Immature natural killer cell (primary cell): ENCODE data around the gene NEDD4L. TPM values are rescaled to one million over a fixed set of nuclear protein-coding genes. Genes with fewer than 3 reads are reported as not detected.

Experiments
- DNase-seq, 3 donors: peaks; one replicate each; pipeline ENCODE4 v3.0.0; 2022; ENCODE audit warnings: mixed read lengths in 1 of 3
- H3K27ac Mint-ChIP-seq, 6 donors: one replicate each; pipeline ENCODE4 v1.8.0; 2020; ENCODE audit warnings: mixed read lengths in 6 of 6, mild to moderate bottlenecking in 5 of 6, inconsistent platforms in 4 of 6, moderate library complexity in 3 of 6
- H3K27me3 Mint-ChIP-seq, 3 donors: one replicate each; pipeline ENCODE4 v1.8.0; 2020 to 2021; ENCODE audit warnings: low read depth in 3 of 3, mild to moderate bottlenecking in 3 of 3, mixed read lengths in 3 of 3, moderate library complexity in 3 of 3, inconsistent platforms in 1 of 3
- H3K36me3 Mint-ChIP-seq, 3 donors: one replicate each; pipeline ENCODE4 v1.8.0; 2020; ENCODE audit warnings: mixed read lengths in 3 of 3, inconsistent platforms in 2 of 3, mild to moderate bottlenecking in 2 of 3
- H3K4me1 Mint-ChIP-seq, 2 donors: one replicate each; pipeline ENCODE4 v1.8.0; 2020; ENCODE audit warnings: inconsistent platforms in 2 of 2, mild to moderate bottlenecking in 2 of 2, mixed read lengths in 2 of 2, moderate library complexity in 1 of 2
- H3K4me3 Mint-ChIP-seq, 5 donors: one replicate each; pipeline ENCODE4 v1.8.0; 2020; ENCODE audit warnings: mild to moderate bottlenecking in 5 of 5, mixed read lengths in 5 of 5, inconsistent platforms in 3 of 5, moderate library complexity in 3 of 5
- H3K9me3 Mint-ChIP-seq, 6 donors: one replicate each; pipeline ENCODE4 v1.8.0; 2020; ENCODE audit warnings: mild to moderate bottlenecking in 6 of 6, mixed read lengths in 6 of 6, inconsistent platforms in 4 of 6, moderate library complexity in 3 of 6
- polyA plus RNA-seq, 3 donors: library from polyadenylated mRNA; unstranded; fragments of 300-500 nt; fragmentation: Illumina TruSeq; gene quantifications; one replicate each; pipeline ENCODE4 v1.2.3, GENCODE V29; 2021

Gene NEDD4L
- polyA plus RNA-seq, 3 donors from 2014 or later = 0.62 to 2.2 (median 2.0) TPM

DNA sequence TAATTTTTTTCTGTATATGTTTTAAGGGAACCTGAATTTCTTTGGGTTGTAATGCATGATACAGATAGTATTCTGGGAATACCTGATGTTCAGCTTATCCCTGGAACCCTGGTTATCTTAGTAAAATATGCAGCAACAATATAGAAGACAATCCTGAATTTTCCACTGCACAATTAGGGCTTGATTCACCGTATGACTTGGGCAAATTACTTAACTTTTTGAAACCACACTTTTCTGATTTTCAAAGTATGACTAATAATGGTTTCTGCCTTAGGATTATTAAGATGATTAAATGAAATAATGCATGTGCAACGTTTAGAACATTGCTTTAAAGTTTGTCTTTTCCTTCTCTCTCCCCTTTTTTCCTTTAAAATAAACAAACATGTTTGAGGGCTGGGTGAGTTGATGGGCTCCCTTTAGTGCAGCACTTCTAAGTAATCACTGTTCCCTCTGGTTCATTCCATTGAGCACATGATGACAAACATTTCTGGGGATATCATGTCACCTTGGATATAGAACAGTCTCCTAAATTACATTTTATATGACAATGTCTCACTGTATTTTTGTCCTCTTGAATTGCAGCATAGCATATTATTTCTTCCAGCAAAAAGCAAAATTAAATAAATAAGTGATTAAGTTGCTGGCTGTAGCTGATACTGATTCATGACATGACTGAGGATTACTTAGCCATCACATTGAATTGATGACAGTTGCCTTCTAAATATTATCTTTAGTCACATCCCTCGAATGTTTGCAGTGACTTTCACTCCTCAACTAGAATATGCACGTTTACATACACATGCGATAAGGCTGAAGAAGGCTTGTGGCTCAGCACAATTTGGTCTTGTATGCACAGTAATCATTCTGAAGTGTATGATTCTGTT is 254.5 kb downstream of the NEDD4L start:
- Mint-ChIP-seq H3K36me3 (peaks cover 0 to 1% (median 0%) of the 10 kb centered on the region in 3 donors), H3K27me3 (peaks cover 0 to 7% (median 3%) of the 10 kb centered on the region in 3 donors), H3K4me3 (no peak overlapping the region), H3K4me1 (no peaks in the 10 kb centered on the region), H3K27ac (no peak overlapping the region), H3K9me3 (peaks cover 0 to 2% (median 0%) of the 10 kb centered on the region in 6 donors)
- no peak for DNase-seq

DNA sequence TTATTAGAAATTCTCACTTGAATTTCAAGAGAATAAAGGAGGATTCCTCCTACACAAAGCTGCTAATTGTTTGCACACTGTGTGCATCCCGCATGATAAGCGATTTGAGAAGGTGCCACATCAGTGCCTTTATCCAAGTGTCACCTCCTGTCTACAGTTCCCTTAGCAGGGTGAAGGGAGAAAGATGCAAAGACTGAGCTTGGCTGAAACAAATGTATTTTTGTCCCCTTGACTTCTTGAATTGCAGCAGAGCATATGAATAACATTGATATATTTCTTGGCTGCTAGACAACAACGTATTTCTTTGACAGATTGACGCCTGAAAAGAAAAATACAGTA is 255.1 kb downstream of the NEDD4L start:
- no peak for DNase-seq
- Mint-ChIP-seq H3K27me3 (peaks cover 0 to 7% (median 3%) of the 10 kb centered on the region in 3 donors), H3K27ac (no peak overlapping the region), H3K9me3 (peaks cover 0 to 2% (median 0%) of the 10 kb centered on the region in 6 donors), H3K4me3 (no peak overlapping the region), H3K4me1 (no peaks in the 10 kb centered on the region), H3K36me3 (peaks cover 0 to 4% (median 0%) of the 10 kb centered on the region in 3 donors)

DNA sequence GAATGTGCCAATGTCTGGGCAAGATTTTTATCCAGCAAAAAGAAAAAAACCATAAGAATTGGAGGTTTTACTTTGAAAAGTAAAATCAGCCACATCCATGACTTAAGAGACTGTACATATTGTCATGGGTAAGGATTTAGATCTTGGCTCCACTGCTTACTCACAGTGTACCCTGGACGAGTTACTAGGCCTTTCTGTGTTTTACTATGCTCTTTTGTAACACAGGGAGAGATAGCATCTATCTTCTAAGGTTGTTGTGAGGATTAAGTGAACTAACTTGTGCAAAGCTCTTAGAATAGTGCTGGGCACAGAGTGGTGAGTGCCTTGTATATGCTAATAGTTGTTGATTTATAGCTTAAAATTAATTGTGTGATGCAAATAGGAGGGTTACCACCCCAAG is 255.9 kb downstream of the NEDD4L start:
- peaks cover 0 to 4% (median 0%) of the 10 kb centered on the region in 3 donors for H3K36me3 Mint-ChIP-seq
- DNase-seq = no peak
- no peaks in the 10 kb centered on the region for H3K4me1 Mint-ChIP-seq

DNA sequence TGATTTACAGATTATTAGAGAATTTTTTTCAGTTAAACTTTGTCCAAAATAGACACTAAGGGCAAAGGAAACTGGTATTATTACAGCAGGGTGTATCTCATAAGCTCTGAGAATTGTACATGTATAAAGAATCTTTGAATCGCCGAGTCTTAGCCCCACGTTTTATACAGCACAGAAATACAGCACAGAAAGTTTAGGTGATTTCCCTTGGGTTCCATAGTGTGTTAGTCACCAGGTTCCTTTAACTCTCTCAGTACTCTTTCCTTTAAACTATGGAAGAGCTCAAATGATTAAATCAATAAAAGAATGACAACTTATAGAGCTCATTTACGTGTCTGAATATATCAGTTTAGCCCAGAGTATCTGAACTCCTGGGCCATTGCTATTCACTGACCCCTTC is 256.8 kb downstream of the NEDD4L start:
- H3K27me3 Mint-ChIP-seq = peaks cover 0 to 11% (median 3%) of the 10 kb centered on the region in 3 donors
- no peak for DNase-seq
- no peak overlapping the region for H3K27ac Mint-ChIP-seq
- no peaks in the 10 kb centered on the region for H3K4me1 Mint-ChIP-seq
- peaks cover 0 to 4% (median 0%) of the 10 kb centered on the region in 3 donors for H3K36me3 Mint-ChIP-seq
- no peak overlapping the region for H3K4me3 Mint-ChIP-seq
- H3K9me3 Mint-ChIP-seq = peaks cover 0 to 3% (median 0%) of the 10 kb centered on the region in 6 donors

More for the DNA sequence above, 255.9 kb downstream of the NEDD4L start:
- Mint-ChIP-seq H3K9me3 (peaks cover 0 to 2% (median 0%) of the 10 kb centered on the region in 6 donors), H3K4me3 (no peak overlapping the region), H3K27me3 (peaks cover 0 to 11% (median 3%) of the 10 kb centered on the region in 3 donors), H3K27ac (no peak overlapping the region)

DNA sequence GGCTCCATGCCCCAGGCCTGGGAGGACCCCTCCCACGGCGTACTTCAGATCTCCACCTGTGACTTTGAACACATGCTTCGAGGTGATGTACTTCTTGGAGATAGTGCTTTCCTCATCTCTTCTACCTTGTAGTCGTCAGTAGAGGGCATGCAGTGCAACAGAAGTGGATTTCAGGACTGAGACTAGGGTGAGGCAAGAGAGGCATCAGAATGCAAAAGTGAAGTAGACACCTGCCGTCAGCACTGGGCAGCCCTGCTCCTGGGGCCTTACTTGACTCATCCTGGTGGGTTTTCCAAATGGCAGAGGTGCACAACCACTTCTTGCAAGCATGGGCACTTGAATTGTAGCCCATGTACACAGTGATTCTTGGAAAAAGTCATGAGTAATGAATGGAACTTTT is 258.8 kb downstream of the NEDD4L start:
- no peak for DNase-seq
- no peak overlapping the region for H3K4me3 Mint-ChIP-seq
- H3K36me3 Mint-ChIP-seq = peaks cover 0 to 4% (median 0%) of the 10 kb centered on the region in 3 donors
- no peaks in the 10 kb centered on the region for H3K4me1 Mint-ChIP-seq
- peaks cover 0 to 5% (median 0%) of the 10 kb centered on the region in 6 donors for H3K9me3 Mint-ChIP-seq
- no peak overlapping the region for H3K27ac Mint-ChIP-seq
- H3K27me3 Mint-ChIP-seq = peaks cover 0 to 8% (median 2%) of the 10 kb centered on the region in 3 donors

DNA sequence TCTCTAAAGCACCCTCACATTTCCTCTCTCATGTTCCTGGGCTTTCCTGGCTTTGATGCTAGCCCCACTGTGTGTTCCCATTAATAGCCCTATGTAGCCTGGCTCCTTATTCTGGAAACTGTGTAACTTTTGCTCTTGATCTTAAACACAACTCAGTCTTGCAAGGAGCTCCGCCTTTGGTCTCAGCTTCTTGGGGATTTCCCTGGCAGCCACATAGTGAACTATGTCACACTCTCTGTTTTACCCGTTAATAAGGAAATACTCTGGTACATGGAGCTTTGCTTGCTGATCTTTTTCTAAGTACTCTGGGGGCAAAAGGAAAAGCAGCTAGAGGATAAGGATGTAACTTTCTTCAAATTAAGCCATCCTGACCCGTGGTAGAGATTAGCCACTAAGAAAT is 259.3 kb downstream of the NEDD4L start:
- H3K27ac Mint-ChIP-seq = no peak overlapping the region
- H3K4me1 Mint-ChIP-seq = no peaks in the 10 kb centered on the region
- H3K36me3 Mint-ChIP-seq = peaks cover 0 to 4% (median 0%) of the 10 kb centered on the region in 3 donors
- no peak overlapping the region for H3K4me3 Mint-ChIP-seq
- H3K9me3 Mint-ChIP-seq = peaks cover 0 to 5% (median 0%) of the 10 kb centered on the region in 6 donors
- H3K27me3 Mint-ChIP-seq = peaks cover 0 to 7% (median 2%) of the 10 kb centered on the region in 3 donors
- DNase-seq = no peak

DNA sequence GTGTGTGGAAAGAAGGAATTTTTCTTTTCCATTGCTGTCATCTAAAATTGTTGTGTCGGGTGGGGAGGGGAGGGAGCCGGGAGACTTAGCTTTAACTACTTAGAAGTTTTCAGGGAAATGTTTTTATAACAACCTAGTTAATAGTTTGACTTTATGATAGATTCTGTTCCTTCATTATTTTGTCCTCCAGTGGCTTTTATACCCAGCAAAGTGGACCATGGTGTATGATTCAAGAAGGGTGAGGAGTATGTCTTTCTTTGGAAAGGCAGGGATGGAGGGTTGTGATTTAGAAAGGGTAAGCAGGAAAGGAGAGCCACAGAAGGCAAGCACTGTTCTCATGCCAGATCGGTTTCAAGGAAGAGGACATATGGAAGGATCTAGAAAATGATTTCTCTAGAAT is 261.8 kb downstream of the NEDD4L start:
- DNase-seq = no peak
- Mint-ChIP-seq H3K27me3 (peaks cover 0 to 9% (median 2%) of the 10 kb centered on the region in 3 donors), H3K36me3 (peaks cover 0 to 4% (median 0%) of the 10 kb centered on the region in 3 donors), H3K4me3 (no peak overlapping the region), H3K27ac (no peak overlapping the region), H3K4me1 (peaks cover 0 to under 1% of the 10 kb centered on the region in 2 donors), H3K9me3 (peaks cover 0 to 5% (median 0%) of the 10 kb centered on the region in 6 donors)

DNA sequence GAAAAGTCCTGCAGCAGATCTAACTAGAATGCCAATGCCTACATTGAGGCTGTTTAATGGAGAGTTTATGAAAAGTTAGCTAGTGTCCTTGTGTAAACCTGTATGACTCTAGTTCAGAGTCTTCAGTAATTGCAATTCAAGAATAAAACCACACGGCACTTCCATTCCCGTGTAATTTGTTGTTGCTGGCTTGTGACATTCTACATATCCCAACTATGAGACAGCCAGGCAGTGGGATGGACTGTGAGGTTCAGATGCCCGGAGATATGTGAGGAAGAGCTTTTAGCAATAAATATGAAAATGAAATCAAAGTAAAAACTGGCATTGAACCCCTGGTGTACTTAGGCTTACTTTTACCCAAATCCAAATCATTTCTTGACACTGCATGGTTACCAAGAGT is 263.4 kb downstream of the NEDD4L start:
- Mint-ChIP-seq H3K4me3 (no peak overlapping the region), H3K4me1 (peaks cover 0 to 1% of the 10 kb centered on the region in 2 donors), H3K9me3 (peaks cover 0 to 5% (median 0%) of the 10 kb centered on the region in 6 donors), H3K36me3 (peaks cover 0 to 4% (median 0%) of the 10 kb centered on the region in 3 donors), H3K27me3 (peaks cover 2 to 9% (median 2%) of the 10 kb centered on the region in 3 donors), H3K27ac (no peak overlapping the region)
- DNase-seq = no peak

DNA sequence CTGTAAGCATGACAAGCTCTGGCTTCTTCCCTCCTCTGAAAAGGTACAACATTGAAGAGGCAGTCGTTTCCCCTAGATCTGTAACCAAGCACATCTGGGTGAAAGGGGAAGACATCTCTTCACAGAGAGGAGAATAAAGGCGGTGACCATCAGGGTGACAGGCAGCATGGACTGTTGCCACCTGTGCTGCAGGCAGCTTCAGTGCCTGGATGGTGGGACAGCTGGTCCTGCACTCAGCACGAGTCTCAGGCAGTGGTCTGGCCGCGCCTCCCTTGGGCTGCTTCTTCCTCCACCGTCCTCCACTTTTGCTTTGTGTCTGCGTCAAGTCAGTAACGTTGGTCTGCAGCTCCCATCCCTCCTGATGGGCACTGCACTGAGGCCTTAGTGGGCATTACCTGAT is 264.4 kb downstream of the NEDD4L start:
- Mint-ChIP-seq H3K9me3 (peaks cover 0 to 5% (median 0%) of the 10 kb centered on the region in 6 donors), H3K36me3 (peaks cover 0 to 4% (median 0%) of the 10 kb centered on the region in 3 donors), H3K4me3 (no peak overlapping the region), H3K27me3 (peaks cover 2 to 6% (median 2%) of the 10 kb centered on the region in 3 donors), H3K4me1 (peaks cover 0 to 1% of the 10 kb centered on the region in 2 donors), H3K27ac (no peak overlapping the region)
- DNase-seq = no peak

DNA sequence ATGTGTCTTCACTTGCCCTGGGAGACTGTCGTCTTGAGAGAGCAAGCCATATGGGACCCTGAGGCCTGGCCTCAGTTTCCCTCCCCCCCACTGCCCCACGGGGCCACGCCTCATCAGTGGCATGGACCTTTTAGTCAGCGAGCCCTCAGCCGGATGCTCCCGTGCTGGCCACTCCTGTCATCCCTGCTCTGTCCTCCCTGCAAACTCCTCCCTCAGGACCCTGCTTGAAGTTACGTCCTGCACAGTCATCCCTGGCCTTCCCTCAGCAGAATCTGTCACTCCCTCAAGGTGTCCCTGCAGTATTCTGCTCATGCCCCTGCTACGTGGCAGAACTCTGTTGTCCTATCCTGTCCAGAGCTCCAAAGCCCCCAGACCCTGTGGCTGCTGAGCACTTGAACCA is 265.1 kb downstream of the NEDD4L start:
- DNase-seq = no peak
- no peak overlapping the region for H3K27ac Mint-ChIP-seq
- H3K9me3 Mint-ChIP-seq = peaks cover 0 to 5% (median 0%) of the 10 kb centered on the region in 6 donors
- no peaks in the 10 kb centered on the region for H3K36me3 Mint-ChIP-seq
- H3K27me3 Mint-ChIP-seq = peaks cover 2 to 6% (median 2%) of the 10 kb centered on the region in 3 donors
- H3K4me3 Mint-ChIP-seq = no peak overlapping the region
- peaks cover 0 to 1% of the 10 kb centered on the region in 2 donors for H3K4me1 Mint-ChIP-seq

DNA sequence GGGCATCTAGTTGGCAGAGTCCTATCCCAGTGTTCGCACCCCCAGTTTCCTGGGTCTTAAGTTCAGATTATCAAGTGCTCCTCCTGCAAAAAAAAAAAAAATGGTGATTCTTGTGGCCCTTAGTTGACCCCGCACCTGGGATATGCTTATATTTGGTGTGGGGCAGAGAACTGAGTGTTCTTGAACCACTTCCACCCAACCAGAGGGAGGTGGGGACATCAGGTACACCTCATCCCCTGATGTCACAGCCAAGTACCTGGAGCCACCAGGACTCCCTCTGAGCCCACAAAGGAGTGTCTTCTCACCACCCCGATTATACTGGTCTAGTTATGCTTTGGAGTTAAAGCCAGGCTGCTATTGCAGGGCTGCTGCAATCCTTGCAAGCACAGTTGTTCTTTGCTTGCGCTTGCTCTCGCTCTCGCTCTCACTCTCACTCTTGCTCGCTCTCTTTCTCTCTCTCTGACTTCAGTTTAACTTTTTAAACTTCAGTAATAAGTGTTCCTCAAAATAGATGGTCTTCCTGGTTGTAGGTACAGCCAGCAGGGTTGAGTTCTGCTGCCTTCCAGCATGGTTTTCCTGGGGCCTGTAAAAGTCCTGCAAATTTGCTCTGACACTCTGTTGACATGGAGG is 265.7 kb downstream of the NEDD4L start:
- DNase-seq = no peak
- peaks cover 0 to 5% (median 0%) of the 10 kb centered on the region in 6 donors for H3K9me3 Mint-ChIP-seq
- H3K4me3 Mint-ChIP-seq = no peak overlapping the region
- peaks cover 2% of the 10 kb centered on the region in 3 donors for H3K27me3 Mint-ChIP-seq
- H3K27ac Mint-ChIP-seq = no peak overlapping the region
- H3K36me3 Mint-ChIP-seq = no peaks in the 10 kb centered on the region
- H3K4me1 Mint-ChIP-seq = peaks cover 0 to 1% of the 10 kb centered on the region in 2 donors

DNA sequence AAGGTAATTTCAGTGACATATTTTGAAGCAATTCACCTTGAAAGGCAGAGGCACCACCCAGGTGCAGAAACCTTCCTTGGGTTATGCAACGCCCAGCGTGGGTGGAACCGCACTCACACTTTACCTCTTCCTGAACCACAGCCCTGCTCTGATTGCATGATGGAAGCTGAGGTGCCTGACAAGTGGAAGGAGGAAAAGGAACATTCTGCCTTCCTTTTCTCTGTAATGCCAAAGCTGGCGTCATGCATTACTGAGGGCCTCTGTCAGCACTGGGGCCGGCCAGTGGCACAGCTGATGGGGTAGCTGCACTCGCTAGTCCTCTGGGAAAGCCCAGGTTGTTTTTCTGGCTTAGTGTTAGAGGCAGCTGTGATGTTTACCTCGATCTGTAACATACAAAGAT is 266.5 kb downstream of the NEDD4L start:
- no peaks in the 10 kb centered on the region for H3K36me3 Mint-ChIP-seq
- H3K9me3 Mint-ChIP-seq = peaks cover 0 to 5% (median 0%) of the 10 kb centered on the region in 6 donors
- DNase-seq = no peak
- no peak overlapping the region for H3K4me3 Mint-ChIP-seq
- no peak overlapping the region for H3K27ac Mint-ChIP-seq
- peaks cover 0 to 1% of the 10 kb centered on the region in 2 donors for H3K4me1 Mint-ChIP-seq
- H3K27me3 Mint-ChIP-seq = peaks cover 2% of the 10 kb centered on the region in 3 donors

DNA sequence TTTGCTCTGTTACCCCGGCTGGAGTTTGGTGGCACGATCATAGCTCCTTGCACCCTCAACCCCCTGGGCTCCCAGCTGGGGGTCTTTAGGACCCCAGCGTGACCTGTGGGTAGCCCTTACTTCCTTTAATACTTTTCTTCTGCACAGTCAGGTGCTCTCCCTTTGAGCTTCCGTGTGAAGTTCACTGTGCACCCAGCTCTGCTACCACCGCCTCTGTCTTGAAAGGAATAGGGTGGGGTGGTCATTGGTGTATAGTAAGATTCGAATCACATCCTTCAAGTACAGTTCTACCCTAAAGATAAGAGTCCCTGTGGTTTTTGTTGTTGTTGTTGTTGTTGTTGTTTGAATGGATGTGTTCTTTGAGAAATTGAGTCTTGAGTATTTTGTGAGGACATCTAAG is 267.4 kb downstream of the NEDD4L start:
- no peak for DNase-seq
- Mint-ChIP-seq H3K27ac (no peak overlapping the region), H3K9me3 (peaks cover 0 to under 1% (median 0%) of the 10 kb centered on the region in 6 donors), H3K27me3 (peaks cover 2% of the 10 kb centered on the region in 3 donors), H3K4me1 (peaks cover 0 to 1% of the 10 kb centered on the region in 2 donors), H3K36me3 (no peaks in the 10 kb centered on the region), H3K4me3 (no peak overlapping the region)

DNA sequence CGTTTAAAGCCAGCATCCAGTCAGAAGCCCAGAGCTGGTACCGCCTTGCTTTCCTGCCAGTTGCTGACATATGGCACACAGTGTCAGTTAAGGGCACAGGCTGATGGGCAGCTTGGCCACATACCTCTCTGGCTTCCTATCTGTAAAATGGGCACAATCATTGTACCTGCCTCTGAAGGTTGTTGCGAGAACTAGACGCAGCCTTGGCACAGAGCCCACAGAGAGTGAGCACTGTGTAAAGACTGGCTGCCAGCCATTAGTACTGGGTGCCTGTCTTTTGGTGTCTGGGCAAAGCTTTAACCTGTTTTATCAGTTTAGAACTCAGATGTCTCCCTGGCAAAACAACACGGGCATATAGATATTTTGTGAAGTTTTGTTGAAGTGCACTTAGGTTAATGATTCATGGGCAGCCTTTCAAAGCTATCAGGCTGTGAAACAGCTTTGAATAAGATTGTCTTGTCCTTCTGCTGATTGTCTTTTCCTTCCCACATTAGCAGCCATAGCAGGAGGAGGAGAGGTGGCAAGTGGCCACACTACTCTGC is 269.5 kb downstream of the NEDD4L start:
- peaks cover 0 to 1% of the 10 kb centered on the region in 2 donors for H3K4me1 Mint-ChIP-seq
- H3K27ac Mint-ChIP-seq = no peak overlapping the region
- no peaks in the 10 kb centered on the region for H3K36me3 Mint-ChIP-seq
- H3K4me3 Mint-ChIP-seq = no peak overlapping the region
- DNase-seq = no peak
- peaks cover 0 to 2% (median 2%) of the 10 kb centered on the region in 3 donors for H3K27me3 Mint-ChIP-seq
- H3K9me3 Mint-ChIP-seq = no peaks in the 10 kb centered on the region
